Measurements from ENCODE around the gene ELOVL3. TPM values are rescaled to one million over a fixed set of nuclear protein-coding genes. Genes with fewer than 3 reads are reported as not detected.

ELOVL3 gene
- total and polyA plus RNA-seq, 7 donors: 0.45 to 0.71 TPM; not detected in 5

GRCh38 chr10:102235598-102235920, 9.5 kb downstream of the ELOVL3 start:
- intact Hi-C loops (cut with DNase I): no loop called here
- Histone ChIP-seq H3K4me3 (no peak overlapping the region), H3K36me3 (no peaks in the 10 kb centered on the region), H3K27me3 (peaks cover 17 to 68% (median 40%) of the 10 kb centered on the region in 3 donors), H3K4me1 (peaks cover 0 to 19% (median 17%) of the 10 kb centered on the region in 4 donors), H3K9me3 (no peaks in the 10 kb centered on the region), H3K27ac (no peak overlapping the region)
- TF ChIP-seq POLR2A (IDR thresholded peaks at IDR 0.05) (no peak), POLR2AphosphoS5 (IDR thresholded peaks at IDR 0.05) (no peak)
- WGBS, 2 donors: 68 to 89% methylated on average over 1 of the region's 1 CpG
- DNase-seq: no peak

- intact Hi-C loops (cut with DNase I): no loop called here
- H3K9me3 ChIP-seq: no peaks in the 10 kb centered on the region
- no peak for DNase-seq
- H3K4me3 ChIP-seq: no peak overlapping the region
- 69 to 75% methylated on average over 8 of the region's 8 CpGs for WGBS, 2 donors
- H3K27ac ChIP-seq: no peak overlapping the region
- no peak for TF ChIP-seq POLR2AphosphoS5 (IDR thresholded peaks at IDR 0.05)
- no peak for TF ChIP-seq POLR2A (IDR thresholded peaks at IDR 0.05)
- TF ChIP-seq CTCF (IDR thresholded peaks at IDR 0.05): no peak
- no peak for TF ChIP-seq EP300 (IDR thresholded peaks at IDR 0.05)
- no peaks in the 10 kb centered on the region for H3K36me3 ChIP-seq
- H3K27me3 ChIP-seq: peaks cover 17 to 63% (median 35%) of the 10 kb centered on the region in 3 donors
- peaks cover 0 to 19% (median 17%) of the 10 kb centered on the region in 4 donors for H3K4me1 ChIP-seq
These were observed 9.9 kb downstream of the ELOVL3 start for GRCh38 chr10:102236006-102236405.

- WGBS, 2 donors: 61 to 81% methylated on average over 4 of the region's 4 CpGs
- no peak for TF ChIP-seq CTCF (IDR thresholded peaks at IDR 0.05)
- TF ChIP-seq POLR2AphosphoS5 (IDR thresholded peaks at IDR 0.05): no peak
- no peak for TF ChIP-seq EP300 (IDR thresholded peaks at IDR 0.05)
- TF ChIP-seq POLR2A (IDR thresholded peaks at IDR 0.05): no peak
- H3K27me3 ChIP-seq: peaks cover 0 to 45% (median 18%) of the 10 kb centered on the region in 3 donors
- H3K27ac ChIP-seq: no peak overlapping the region
- no peak overlapping the region for H3K4me3 ChIP-seq
- H3K9me3 ChIP-seq: no peaks in the 10 kb centered on the region
- intact Hi-C loops (cut with DNase I): no loop called here
- DNase-seq: no peak
- H3K36me3 ChIP-seq: no peaks in the 10 kb centered on the region
- H3K4me1 ChIP-seq: peaks cover 0 to 24% (median 22%) of the 10 kb centered on the region in 4 donors
These were observed 11.7 kb downstream of the ELOVL3 start for GRCh38 chr10:102237711-102238252.

GRCh38 chr10:102240467-102241031, 14.4 kb downstream of the ELOVL3 start:
- peaks cover 0 to 18% (median 0%) of the 10 kb centered on the region in 3 donors for H3K27me3 ChIP-seq
- intact Hi-C loops (cut with DNase I): loop anchor here (5.0 kb wide), 1 partner anchor 187 kb away; no protein-coding TSS in a partner anchor
- 20 to 24% methylated on average over 39 of the region's 39 CpGs for WGBS, 2 donors
- no peaks in the 10 kb centered on the region for H3K9me3 ChIP-seq
- TF ChIP-seq EP300 (IDR thresholded peaks at IDR 0.05): no peak
- no peak for TF ChIP-seq POLR2AphosphoS5 (IDR thresholded peaks at IDR 0.05)
- no peak for TF ChIP-seq CTCF (IDR thresholded peaks at IDR 0.05)
- no peak for TF ChIP-seq POLR2A (IDR thresholded peaks at IDR 0.05)
- H3K36me3 ChIP-seq: no peaks in the 10 kb centered on the region
- DNase-seq: no peak
- H3K4me3 ChIP-seq: peak overlapping the region; percentile 31 to 63 (median 54)
- H3K27ac ChIP-seq: peak overlapping the region in 1 of 4 donors; percentile 38
- H3K4me1 ChIP-seq: peaks cover 0 to 31% (median 28%) of the 10 kb centered on the region in 4 donors

GRCh38 chr10:102241032-102241443, 14.9 kb downstream of the ELOVL3 start:
- Histone ChIP-seq H3K27me3 (peaks cover 0 to 14% (median 0%) of the 10 kb centered on the region in 3 donors), H3K27ac (peak overlapping the region in 2 of 4 donors; percentile 18 to 38)

More at GRCh38 chr10:102241032-102241443, 14.9 kb downstream of the ELOVL3 start:
- peak; percentile 73 for DNase-seq
- H3K4me1 ChIP-seq: peaks cover 0 to 31% (median 29%) of the 10 kb centered on the region in 4 donors
- 1 to 2% methylated on average over 20 of the region's 20 CpGs for WGBS, 2 donors
- no peaks in the 10 kb centered on the region for H3K36me3 ChIP-seq
- H3K4me3 ChIP-seq: peak overlapping the region; percentile 31 to 63 (median 54)
- H3K9me3 ChIP-seq: no peaks in the 10 kb centered on the region
- intact Hi-C loops (cut with DNase I): loop anchor here (5.0 kb wide), 1 partner anchor 186 kb away; no protein-coding TSS in a partner anchor
- no peak for TF ChIP-seq EP300 (IDR thresholded peaks at IDR 0.05)
- TF ChIP-seq POLR2AphosphoS5 (IDR thresholded peaks at IDR 0.05): no peak
- no peak for TF ChIP-seq CTCF (IDR thresholded peaks at IDR 0.05)
- no peak for TF ChIP-seq POLR2A (IDR thresholded peaks at IDR 0.05)
